Measurements from ENCODE around the gene IMP4. TPM values are rescaled to one million over a fixed set of nuclear protein-coding genes. Genes with fewer than 3 reads are reported as not detected.

IMP4 gene
- total and polyA plus RNA-seq, 2 experiments from 2014 or later: 87.8 to 147 TPM

DNA sequence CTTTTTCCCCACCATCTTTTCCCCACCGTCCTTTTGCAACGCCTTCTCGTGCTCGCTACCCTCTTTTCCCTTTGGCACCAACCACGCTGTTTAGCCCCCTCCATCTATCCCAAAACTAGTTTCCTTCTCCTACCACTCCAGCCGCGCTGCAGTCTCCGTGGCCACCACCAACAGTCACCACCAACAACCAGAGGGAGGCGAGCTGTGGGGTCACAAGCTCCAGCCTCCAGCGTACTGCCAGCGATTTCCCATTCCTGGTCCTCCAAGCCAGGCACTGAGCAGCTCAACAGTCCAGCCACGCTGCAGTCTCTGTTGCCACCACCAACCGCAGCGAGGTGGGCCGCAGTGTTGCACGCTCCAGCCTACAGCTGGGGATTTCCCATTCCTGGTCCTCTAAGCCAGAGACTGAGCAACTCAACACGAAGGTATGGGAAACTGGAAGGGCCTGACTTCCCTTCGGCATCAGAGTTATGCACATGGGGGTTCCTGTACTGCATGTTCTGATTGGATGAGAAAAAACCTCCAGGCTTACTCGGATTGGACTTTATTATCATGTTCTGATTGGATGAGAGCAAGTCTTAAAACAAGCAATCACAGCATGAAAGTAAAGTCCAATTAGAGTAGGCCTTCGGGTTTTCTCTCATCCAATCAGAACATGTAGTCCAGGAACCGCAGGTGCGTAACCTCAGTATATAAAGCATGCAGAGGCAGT lies 42.3 kb upstream of the IMP4 start:
- no peaks in the 10 kb centered on the region for H3K27me3 ChIP-seq (ENCODE audit: insufficient read depth)
- peak; percentile 88 for ATAC-seq
- H3K9me3 Mint-ChIP-seq: no peaks in the 10 kb centered on the region; the same call in 2 of the 3 replicates

More for the DNA sequence above, 42.3 kb upstream of the IMP4 start:
- Histone ChIP-seq H3K9me2 (ENCODE audit: insufficient read depth) (0 out of 2 replicates have a peak, but pooled peaks cover 4% of the 10 kb centered on the region), H3K4me2 (no peak overlapping the region), H3K27ac (ENCODE audit: low read depth) (no peak overlapping the region), H3K36me3 (ENCODE audit: insufficient read depth) (no peaks in the 10 kb centered on the region), H3K4me3 (no peak overlapping the region), H3K4me1 (ENCODE audit: insufficient read depth) (no peaks in the 10 kb centered on the region), H4K20me1 (replicated peaks; ENCODE audit: insufficient read depth) (no peaks in the 10 kb centered on the region), H3K79me2 (replicated peaks; ENCODE audit: insufficient read depth) (no peaks in the 10 kb centered on the region), H2AFZ (peak overlapping the region; percentile 90), H3F3A (replicated peaks; ENCODE audit: low read depth) (no peaks in the 10 kb centered on the region)
- TF ChIP-seq, protein P1, sequence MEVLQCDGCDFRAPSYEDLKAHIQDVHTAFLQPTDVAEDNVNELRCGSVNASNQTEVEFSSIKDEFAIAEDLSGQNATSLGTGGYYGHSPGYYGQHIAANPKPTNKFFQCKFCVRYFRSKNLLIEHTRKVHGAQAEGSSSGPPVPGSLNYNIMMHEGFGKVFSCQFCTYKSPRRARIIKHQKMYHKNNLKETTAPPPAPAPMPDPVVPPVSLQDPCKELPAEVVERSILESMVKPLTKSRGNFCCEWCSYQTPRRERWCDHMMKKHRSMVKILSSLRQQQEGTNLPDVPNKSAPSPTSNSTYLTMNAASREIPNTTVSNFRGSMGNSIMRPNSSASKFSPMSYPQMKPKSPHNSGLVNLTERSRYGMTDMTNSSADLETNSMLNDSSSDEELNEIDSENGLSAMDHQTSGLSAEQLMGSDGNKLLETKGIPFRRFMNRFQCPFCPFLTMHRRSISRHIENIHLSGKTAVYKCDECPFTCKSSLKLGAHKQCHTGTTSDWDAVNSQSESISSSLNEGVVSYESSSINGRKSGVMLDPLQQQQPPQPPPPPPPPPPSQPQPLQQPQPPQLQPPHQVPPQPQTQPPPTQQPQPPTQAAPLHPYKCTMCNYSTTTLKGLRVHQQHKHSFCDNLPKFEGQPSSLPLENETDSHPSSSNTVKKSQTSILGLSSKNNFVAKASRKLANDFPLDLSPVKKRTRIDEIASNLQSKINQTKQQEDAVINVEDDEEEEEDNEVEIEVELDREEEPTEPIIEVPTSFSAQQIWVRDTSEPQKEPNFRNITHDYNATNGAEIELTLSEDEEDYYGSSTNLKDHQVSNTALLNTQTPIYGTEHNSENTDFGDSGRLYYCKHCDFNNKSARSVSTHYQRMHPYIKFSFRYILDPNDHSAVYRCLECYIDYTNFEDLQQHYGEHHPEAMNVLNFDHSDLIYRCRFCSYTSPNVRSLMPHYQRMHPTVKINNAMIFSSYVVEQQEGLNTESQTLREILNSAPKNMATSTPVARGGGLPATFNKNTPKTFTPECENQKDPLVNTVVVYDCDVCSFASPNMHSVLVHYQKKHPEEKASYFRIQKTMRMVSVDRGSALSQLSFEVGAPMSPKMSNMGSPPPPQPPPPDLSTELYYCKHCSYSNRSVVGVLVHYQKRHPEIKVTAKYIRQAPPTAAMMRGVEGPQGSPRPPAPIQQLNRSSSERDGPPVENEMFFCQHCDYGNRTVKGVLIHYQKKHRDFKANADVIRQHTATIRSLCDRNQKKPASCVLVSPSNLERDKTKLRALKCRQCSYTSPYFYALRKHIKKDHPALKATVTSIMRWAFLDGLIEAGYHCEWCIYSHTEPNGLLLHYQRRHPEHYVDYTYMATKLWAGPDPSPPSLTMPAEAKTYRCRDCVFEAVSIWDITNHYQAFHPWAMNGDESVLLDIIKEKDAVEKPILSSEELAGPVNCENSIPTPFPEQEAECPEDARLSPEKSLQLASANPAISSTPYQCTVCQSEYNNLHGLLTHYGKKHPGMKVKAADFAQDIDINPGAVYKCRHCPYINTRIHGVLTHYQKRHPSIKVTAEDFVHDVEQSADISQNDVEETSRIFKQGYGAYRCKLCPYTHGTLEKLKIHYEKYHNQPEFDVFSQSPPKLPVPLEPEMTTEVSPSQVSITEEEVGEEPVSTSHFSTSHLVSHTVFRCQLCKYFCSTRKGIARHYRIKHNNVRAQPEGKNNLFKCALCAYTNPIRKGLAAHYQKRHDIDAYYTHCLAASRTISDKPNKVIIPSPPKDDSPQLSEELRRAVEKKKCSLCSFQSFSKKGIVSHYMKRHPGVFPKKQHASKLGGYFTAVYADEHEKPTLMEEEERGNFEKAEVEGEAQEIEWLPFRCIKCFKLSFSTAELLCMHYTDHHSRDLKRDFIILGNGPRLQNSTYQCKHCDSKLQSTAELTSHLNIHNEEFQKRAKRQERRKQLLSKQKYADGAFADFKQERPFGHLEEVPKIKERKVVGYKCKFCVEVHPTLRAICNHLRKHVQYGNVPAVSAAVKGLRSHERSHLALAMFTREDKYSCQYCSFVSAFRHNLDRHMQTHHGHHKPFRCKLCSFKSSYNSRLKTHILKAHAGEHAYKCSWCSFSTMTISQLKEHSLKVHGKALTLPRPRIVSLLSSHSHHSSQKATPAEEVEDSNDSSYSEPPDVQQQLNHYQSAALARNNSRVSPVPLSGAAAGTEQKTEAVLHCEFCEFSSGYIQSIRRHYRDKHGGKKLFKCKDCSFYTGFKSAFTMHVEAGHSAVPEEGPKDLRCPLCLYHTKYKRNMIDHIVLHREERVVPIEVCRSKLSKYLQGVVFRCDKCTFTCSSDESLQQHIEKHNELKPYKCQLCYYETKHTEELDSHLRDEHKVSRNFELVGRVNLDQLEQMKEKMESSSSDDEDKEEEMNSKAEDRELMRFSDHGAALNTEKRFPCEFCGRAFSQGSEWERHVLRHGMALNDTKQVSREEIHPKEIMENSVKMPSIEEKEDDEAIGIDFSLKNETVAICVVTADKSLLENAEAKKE (CRISPR knock-in tag; IDR thresholded peaks at IDR 0.05): no peak
- TF ChIP-seq, protein P2, sequence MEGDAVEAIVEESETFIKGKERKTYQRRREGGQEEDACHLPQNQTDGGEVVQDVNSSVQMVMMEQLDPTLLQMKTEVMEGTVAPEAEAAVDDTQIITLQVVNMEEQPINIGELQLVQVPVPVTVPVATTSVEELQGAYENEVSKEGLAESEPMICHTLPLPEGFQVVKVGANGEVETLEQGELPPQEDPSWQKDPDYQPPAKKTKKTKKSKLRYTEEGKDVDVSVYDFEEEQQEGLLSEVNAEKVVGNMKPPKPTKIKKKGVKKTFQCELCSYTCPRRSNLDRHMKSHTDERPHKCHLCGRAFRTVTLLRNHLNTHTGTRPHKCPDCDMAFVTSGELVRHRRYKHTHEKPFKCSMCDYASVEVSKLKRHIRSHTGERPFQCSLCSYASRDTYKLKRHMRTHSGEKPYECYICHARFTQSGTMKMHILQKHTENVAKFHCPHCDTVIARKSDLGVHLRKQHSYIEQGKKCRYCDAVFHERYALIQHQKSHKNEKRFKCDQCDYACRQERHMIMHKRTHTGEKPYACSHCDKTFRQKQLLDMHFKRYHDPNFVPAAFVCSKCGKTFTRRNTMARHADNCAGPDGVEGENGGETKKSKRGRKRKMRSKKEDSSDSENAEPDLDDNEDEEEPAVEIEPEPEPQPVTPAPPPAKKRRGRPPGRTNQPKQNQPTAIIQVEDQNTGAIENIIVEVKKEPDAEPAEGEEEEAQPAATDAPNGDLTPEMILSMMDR (conservative IDR thresholded peaks at IDR 0.05; ENCODE audit: low read depth in 2 of 2): peak; percentile 26 to 47; a peak in 3 of 4 replicates
- Mint-ChIP-seq H3K4me3 (no peak overlapping the region), H3K27ac (no peak overlapping the region), H3K27me3 (ENCODE audit: insufficient read depth, low read depth, poor library complexity) (peaks cover 8% of the 10 kb centered on the region), H3K36me3 (ENCODE audit: low read depth) (no peaks in the 10 kb centered on the region), H3K4me1 (no peaks in the 10 kb centered on the region)
- DNase-seq (ENCODE audit: low spot score): peak; percentile 57

Data from GM23338 (cell line).